Testis (tissue), 3 donors: ENCODE measurements around the gene ZG16B. TPM values are rescaled to one million over a fixed set of nuclear protein-coding genes. Genes with fewer than 3 reads are reported as not detected.

Experiments used
- DNase-seq: peaks from one replicate; pipeline ENCODE4 v3.0.0-alpha.2; 2019
- H3K27ac ChIP-seq, 2 donors: fragments of 200-600 bp; sonication (generic); one replicate each; pipeline ENCODE4 v1.5.1; 2019
- H3K27me3 ChIP-seq: fragments of 200-600 bp; sonication (generic); one replicate; pipeline ENCODE4 v1.5.1; 2019
- H3K36me3 ChIP-seq: fragments of 200-600 bp; sonication (generic); one replicate; pipeline ENCODE4 v1.5.1; 2017; ENCODE audit warnings: low read depth; ENCODE audit errors: missing control alignments
- H3K4me1 ChIP-seq: fragments of 200-600 bp; sonication (generic); one replicate; pipeline ENCODE4 v1.5.1; 2019
- H3K4me3 ChIP-seq, 2 donors: fragments of 200-600 bp; sonication (generic); one replicate each; pipeline ENCODE4 v1.5.1; 2017 to 2019
- H3K9me3 ChIP-seq: fragments of 200-600 bp; sonication (generic); one replicate; pipeline ENCODE4 v1.5.1; 2017
- CTCF ChIP-seq, 3 experiments: fragments of 450-650 bp in 2 of 3; fragments of 200-600 bp in 1 of 3; sonication (generic) in 1 of 3; IDR thresholded peaks; one replicate each; pipeline ENCODE4 v1.5.1; 2016 to 2019; ENCODE audit warnings: antibody characterized with exemption in 3 of 3, mild to moderate bottlenecking in 2 of 3, moderate library complexity in 1 of 3
- POLR2A ChIP-seq: fragments of 450-650 bp; IDR thresholded peaks from one replicate; pipeline ENCODE4 v1.6.1; 2017; ENCODE audit warnings: antibody characterized with exemption, mild to moderate bottlenecking, moderate library complexity
- WGBS, 2 donors: methylation state at CpG; one replicate each; pipeline ENCODE4 v1.1.5; 2018; 5-methylcytosine and 5-hydroxymethylcytosine counted together
- intact Hi-C: fragments of 100-400 bp; cut with DNase I; formaldehyde crosslinking; loops from one replicate; pipeline ENCODE4 v1.15.1; 2023; ENCODE audit warnings: low total_unique reads
- polyA plus RNA-seq: library from polyadenylated mRNA; stranded (reverse); fragments of 350-450 nt; fragmentation: Illumina TruSeq; extraction: RNeasy Lipid Tissue Mini Kit (QIAGEN cat#74804); gene quantifications from one replicate; pipeline ENCODE4 v1.2.3, GENCODE V29; 2014; ENCODE audit warnings: low read depth, low replicate concordance; ENCODE audit not compliant: insufficient read depth
- total RNA-seq, 2 donors: library from RNA; depleted of rRNA; stranded (reverse); fragments of >200 nt; gene quantifications; one replicate each; pipeline ENCODE4 v1.2.3, GENCODE V29; 2016

Gene ZG16B
- total and polyA plus RNA-seq, 3 donors from 2014 or later, result 1.7 to 3.5 (median 1.8) TPM

GRCh38 chr16:2798723-2799204 lies 31.3 kb upstream of the ZG16B start:
- no peak for TF ChIP-seq POLR2A
- no peaks in the 10 kb centered on the region for H3K9me3 ChIP-seq
- H3K4me1 ChIP-seq, result no peaks in the 10 kb centered on the region
- intact Hi-C loops, result no loop called here
- peak overlapping the region; percentile 9 to 45 for H3K4me3 ChIP-seq
- H3K27me3 ChIP-seq, result no peaks in the 10 kb centered on the region
- no peak overlapping the region for H3K27ac ChIP-seq
- DNase-seq, result no peak
- no peaks in the 10 kb centered on the region for H3K36me3 ChIP-seq
- 41 to 59% methylated on average over 17 to 24 of the region's 39 CpGs for WGBS, 2 donors

- intact Hi-C loops, result no loop called here
These were observed 30.8 kb upstream of the ZG16B start for GRCh38 chr16:2799205-2799858.

DNA sequence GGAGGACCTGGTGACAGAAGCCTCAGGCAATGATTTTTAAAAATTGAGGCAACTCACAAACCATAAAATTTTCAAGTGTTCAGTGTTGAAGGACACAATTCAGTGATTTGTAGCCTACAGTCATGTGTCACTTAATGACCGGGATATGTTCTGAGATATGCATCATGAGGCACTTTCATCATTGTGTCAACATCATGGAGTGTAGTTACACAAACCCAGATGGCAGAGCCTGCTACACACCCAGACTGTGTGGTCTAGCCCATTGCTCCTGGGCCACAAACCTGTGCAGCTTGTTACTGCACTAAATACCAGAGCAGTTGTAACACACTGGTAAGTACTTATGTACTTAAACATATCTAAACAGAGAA lies 30.3 kb upstream of the ZG16B start:
- DNase-seq, result no peak
- Histone ChIP-seq H3K9me3 (no peaks in the 10 kb centered on the region), H3K4me1 (no peaks in the 10 kb centered on the region), H3K27ac (no peak overlapping the region), H3K27me3 (no peaks in the 10 kb centered on the region), H3K36me3 (no peaks in the 10 kb centered on the region), H3K4me3 (no peak overlapping the region)
- 88 to 91% methylated on average over 1 of the region's 1 CpG for WGBS, 2 donors
- TF ChIP-seq POLR2A (no peak), CTCF (IDR thresholded peaks at IDR 0.05) (no peak)
- intact Hi-C loops, result no loop called here

More at GRCh38 chr16:2799205-2799858, 30.8 kb upstream of the ZG16B start:
- H3K4me3 ChIP-seq, result peak overlapping the region in 1 of 2 donors; percentile 45
- H3K27ac ChIP-seq, result no peak overlapping the region
- 75 to 83% methylated on average over 19 to 21 of the region's 21 CpGs for WGBS, 2 donors
- no peak for DNase-seq
- TF ChIP-seq POLR2A, result no peak
- TF ChIP-seq CTCF (IDR thresholded peaks at IDR 0.05), result no peak
- no peaks in the 10 kb centered on the region for H3K27me3 ChIP-seq
- no peaks in the 10 kb centered on the region for H3K4me1 ChIP-seq
- H3K36me3 ChIP-seq, result no peaks in the 10 kb centered on the region
- no peaks in the 10 kb centered on the region for H3K9me3 ChIP-seq

DNA sequence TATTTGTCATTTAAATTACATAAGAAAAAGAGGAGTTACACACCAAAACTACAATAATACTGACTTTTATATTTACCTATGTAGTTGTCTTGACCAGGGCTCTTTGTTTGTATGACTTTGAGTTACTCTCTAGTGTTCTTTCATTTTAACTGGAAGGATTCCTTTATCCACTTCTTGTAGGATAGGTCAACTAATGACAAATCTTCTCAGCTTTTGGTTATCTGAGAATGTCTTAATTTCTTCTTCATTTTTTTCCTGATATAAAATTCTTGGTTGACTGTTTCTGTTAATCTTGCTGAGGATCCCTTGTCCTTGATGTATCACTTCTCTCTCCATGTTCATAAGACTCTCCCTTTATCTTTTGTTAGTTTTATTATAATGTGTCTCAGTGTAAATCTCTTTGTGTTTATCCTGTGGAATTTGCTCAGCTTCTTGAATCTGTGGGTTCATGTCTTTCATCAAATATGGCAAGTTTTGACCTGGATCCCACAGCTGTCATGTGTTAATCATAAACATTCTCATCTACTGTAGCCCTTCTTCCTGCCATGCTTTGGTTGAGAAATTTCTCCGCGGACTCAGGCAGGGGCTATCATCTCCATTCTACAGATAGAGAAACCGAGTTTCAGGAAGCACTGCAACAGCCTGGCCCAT lies 26.4 kb upstream of the ZG16B start:
- Histone ChIP-seq H3K36me3 (no peaks in the 10 kb centered on the region), H3K4me3 (no peak overlapping the region), H3K9me3 (no peaks in the 10 kb centered on the region), H3K27ac (no peak overlapping the region), H3K4me1 (no peaks in the 10 kb centered on the region), H3K27me3 (no peaks in the 10 kb centered on the region)
- no peak for DNase-seq
- intact Hi-C loops, result no loop called here
- no peak for TF ChIP-seq CTCF (IDR thresholded peaks at IDR 0.05)
- no peak for TF ChIP-seq POLR2A
- WGBS, 2 donors, result 82 to 85% methylated on average over 3 of the region's 3 CpGs

- intact Hi-C loops, result no loop called here
- H3K9me3 ChIP-seq, result no peaks in the 10 kb centered on the region
- no peaks in the 10 kb centered on the region for H3K27me3 ChIP-seq
- H3K36me3 ChIP-seq, result no peaks in the 10 kb centered on the region
- no peak for DNase-seq
- WGBS, 2 donors, result 90 to 91% methylated on average over 4 of the region's 4 CpGs
- no peaks in the 10 kb centered on the region for H3K4me1 ChIP-seq
- no peak for TF ChIP-seq POLR2A
- TF ChIP-seq CTCF (IDR thresholded peaks at IDR 0.05), result no peak
- no peak overlapping the region for H3K4me3 ChIP-seq
- no peak overlapping the region for H3K27ac ChIP-seq
These were observed 25.4 kb upstream of the ZG16B start for GRCh38 chr16:2804728-2805127.
